Memory B cell (primary cell): ENCODE results near the gene ST8SIA5.

Experiments used
- ATAC-seq: fragments of 150-1000 bp; cut with Tn5 transposase; 2 replicates; pipeline ENCODE4 v1.10.0; 2021; ENCODE audit warnings: low read depth, mild to moderate bottlenecking, moderate library complexity
- DNase-seq, 2 donors: peaks; one replicate each; pipeline ENCODE4 v3.0.0; 2022; ENCODE audit warnings: low spot score in 2 of 2
- H3K27ac Mint-ChIP-seq: one replicate; pipeline ENCODE4 v1.8.0; 2022; ENCODE audit warnings: mild to moderate bottlenecking, moderate library complexity, mixed read lengths
- H3K27me3 Mint-ChIP-seq: one replicate; pipeline ENCODE4 v1.8.0; 2022; ENCODE audit warnings: mixed read lengths
- H3K36me3 Mint-ChIP-seq: one replicate; pipeline ENCODE4 v1.8.0; 2022; ENCODE audit warnings: mild to moderate bottlenecking, mixed read lengths
- H3K4me1 Mint-ChIP-seq: one replicate; pipeline ENCODE4 v1.8.0; 2022; ENCODE audit warnings: mixed read lengths
- H3K4me3 Mint-ChIP-seq: one replicate; pipeline ENCODE4 v1.8.0; 2022; ENCODE audit warnings: mild to moderate bottlenecking, moderate library complexity, mixed read lengths
- H3K9me3 Mint-ChIP-seq: one replicate; pipeline ENCODE4 v1.8.0; 2022; ENCODE audit warnings: mixed read lengths

The ST8SIA5 gene

GRCh38 chr18:46630160-46630559 lies 126.7 kb downstream of the ST8SIA5 start:
- ATAC-seq: no peak

GRCh38 chr18:46629361-46629760 lies 127.5 kb downstream of the ST8SIA5 start:
- Mint-ChIP-seq H3K27me3 (peaks cover 8% of the 10 kb centered on the region), H3K4me3 (no peak overlapping the region), H3K4me1 (peaks cover 3% of the 10 kb centered on the region), H3K36me3 (no peaks in the 10 kb centered on the region), H3K27ac (no peak overlapping the region), H3K9me3 (no peaks in the 10 kb centered on the region)
- ATAC-seq (no peak), DNase-seq (no peak)

More at GRCh38 chr18:46630160-46630559, 126.7 kb downstream of the ST8SIA5 start:
- H3K27me3 Mint-ChIP-seq: peaks cover 5% of the 10 kb centered on the region
- H3K4me3 Mint-ChIP-seq: no peak overlapping the region
- DNase-seq: no peak
- H3K36me3 Mint-ChIP-seq: no peaks in the 10 kb centered on the region
- no peaks in the 10 kb centered on the region for H3K9me3 Mint-ChIP-seq
- H3K4me1 Mint-ChIP-seq: no peaks in the 10 kb centered on the region
- no peak overlapping the region for H3K27ac Mint-ChIP-seq

GRCh38 chr18:46628206-46628605 lies 128.6 kb downstream of the ST8SIA5 start:
- H3K9me3 Mint-ChIP-seq: no peaks in the 10 kb centered on the region
- no peak overlapping the region for H3K27ac Mint-ChIP-seq
- no peaks in the 10 kb centered on the region for H3K36me3 Mint-ChIP-seq
- H3K27me3 Mint-ChIP-seq: peaks cover 8% of the 10 kb centered on the region
- ATAC-seq (no peak), DNase-seq (no peak)
- peaks cover 3% of the 10 kb centered on the region for H3K4me1 Mint-ChIP-seq
- H3K4me3 Mint-ChIP-seq: no peak overlapping the region

- Mint-ChIP-seq H3K4me3 (no peak overlapping the region), H3K4me1 (peaks cover 3% of the 10 kb centered on the region)
These were observed 129.7 kb downstream of the ST8SIA5 start for GRCh38 chr18:46627136-46627535.

GRCh38 chr18:46625069-46625468 lies 131.8 kb downstream of the ST8SIA5 start:
- ATAC-seq (no peak), DNase-seq (no peak)
- no peak overlapping the region for H3K27ac Mint-ChIP-seq
- H3K4me1 Mint-ChIP-seq: peaks cover 3% of the 10 kb centered on the region
- H3K27me3 Mint-ChIP-seq: peaks cover 5% of the 10 kb centered on the region
- no peak overlapping the region for H3K4me3 Mint-ChIP-seq
- no peaks in the 10 kb centered on the region for H3K36me3 Mint-ChIP-seq
- H3K9me3 Mint-ChIP-seq: no peaks in the 10 kb centered on the region

More at GRCh38 chr18:46627136-46627535, 129.7 kb downstream of the ST8SIA5 start:
- Mint-ChIP-seq H3K27me3 (peaks cover 8% of the 10 kb centered on the region), H3K9me3 (no peaks in the 10 kb centered on the region), H3K36me3 (no peaks in the 10 kb centered on the region), H3K27ac (no peak overlapping the region)
- no peak for DNase-seq
- ATAC-seq: no peak

- DNase-seq: no peak
- no peak overlapping the region for H3K27ac Mint-ChIP-seq
- H3K36me3 Mint-ChIP-seq: no peaks in the 10 kb centered on the region
- peaks cover 3% of the 10 kb centered on the region for H3K4me1 Mint-ChIP-seq
- H3K4me3 Mint-ChIP-seq: no peak overlapping the region
- H3K27me3 Mint-ChIP-seq: peaks cover 7% of the 10 kb centered on the region
- H3K9me3 Mint-ChIP-seq: no peaks in the 10 kb centered on the region
- ATAC-seq: no peak
These were observed 132.7 kb downstream of the ST8SIA5 start for GRCh38 chr18:46624127-46624526.

- Mint-ChIP-seq H3K4me3 (no peak overlapping the region), H3K9me3 (no peaks in the 10 kb centered on the region), H3K36me3 (no peaks in the 10 kb centered on the region), H3K4me1 (peaks cover 3% of the 10 kb centered on the region), H3K27me3 (peaks cover 8% of the 10 kb centered on the region), H3K27ac (no peak overlapping the region)
- ATAC-seq (no peak), DNase-seq (no peak)
These were observed 133.3 kb downstream of the ST8SIA5 start for GRCh38 chr18:46623541-46623940.

- H3K27ac Mint-ChIP-seq: no peak overlapping the region
- H3K4me3 Mint-ChIP-seq: no peak overlapping the region
- ATAC-seq (no peak), DNase-seq (no peak)
- H3K27me3 Mint-ChIP-seq: peaks cover 10% of the 10 kb centered on the region
- H3K4me1 Mint-ChIP-seq: peaks cover 3% of the 10 kb centered on the region
- H3K9me3 Mint-ChIP-seq: no peaks in the 10 kb centered on the region
- H3K36me3 Mint-ChIP-seq: no peaks in the 10 kb centered on the region
These were observed 133.9 kb downstream of the ST8SIA5 start for GRCh38 chr18:46622999-46623398.

- no peak for ATAC-seq
- Mint-ChIP-seq H3K27ac (no peak overlapping the region), H3K27me3 (peaks cover 14% of the 10 kb centered on the region), H3K4me3 (no peak overlapping the region), H3K9me3 (no peaks in the 10 kb centered on the region), H3K4me1 (peaks cover 3% of the 10 kb centered on the region), H3K36me3 (no peaks in the 10 kb centered on the region)
- DNase-seq: no peak
These were observed 134.4 kb downstream of the ST8SIA5 start for GRCh38 chr18:46622451-46622850.

GRCh38 chr18:46621871-46622270 lies 135.0 kb downstream of the ST8SIA5 start:
- H3K4me3 Mint-ChIP-seq: no peak overlapping the region
- H3K9me3 Mint-ChIP-seq: no peaks in the 10 kb centered on the region
- no peak for ATAC-seq
- no peak overlapping the region for H3K27ac Mint-ChIP-seq
- H3K36me3 Mint-ChIP-seq: no peaks in the 10 kb centered on the region
- no peak for DNase-seq
- peaks cover 14% of the 10 kb centered on the region for H3K27me3 Mint-ChIP-seq
- peaks cover 3% of the 10 kb centered on the region for H3K4me1 Mint-ChIP-seq

GRCh38 chr18:46621111-46621766 lies 135.6 kb downstream of the ST8SIA5 start:
- Mint-ChIP-seq H3K4me3 (no peak overlapping the region), H3K36me3 (no peaks in the 10 kb centered on the region), H3K27ac (no peak overlapping the region), H3K27me3 (peaks cover 14% of the 10 kb centered on the region), H3K9me3 (no peaks in the 10 kb centered on the region), H3K4me1 (peaks cover 3% of the 10 kb centered on the region)
- DNase-seq (no peak), ATAC-seq (no peak)

GRCh38 chr18:46619559-46619958 lies 137.3 kb downstream of the ST8SIA5 start:
- peaks cover 12% of the 10 kb centered on the region for H3K27me3 Mint-ChIP-seq
- no peak for ATAC-seq
- no peak overlapping the region for H3K27ac Mint-ChIP-seq
- H3K9me3 Mint-ChIP-seq: no peaks in the 10 kb centered on the region
- no peak overlapping the region for H3K4me3 Mint-ChIP-seq
- DNase-seq: no peak
- H3K36me3 Mint-ChIP-seq: no peaks in the 10 kb centered on the region
- peaks cover under 1% of the 10 kb centered on the region for H3K4me1 Mint-ChIP-seq
